ENCODE measurements around the gene CBLB.
A peak's percentile ranks its signal among the peaks of the same experiment; 100 is the strongest.
"Not testable (repeated sequence)": the region's sequence is repeated elsewhere in the genome, so short reads cannot be mapped to it uniquely, and the experiment has no call there.

The CBLB gene

DNA sequence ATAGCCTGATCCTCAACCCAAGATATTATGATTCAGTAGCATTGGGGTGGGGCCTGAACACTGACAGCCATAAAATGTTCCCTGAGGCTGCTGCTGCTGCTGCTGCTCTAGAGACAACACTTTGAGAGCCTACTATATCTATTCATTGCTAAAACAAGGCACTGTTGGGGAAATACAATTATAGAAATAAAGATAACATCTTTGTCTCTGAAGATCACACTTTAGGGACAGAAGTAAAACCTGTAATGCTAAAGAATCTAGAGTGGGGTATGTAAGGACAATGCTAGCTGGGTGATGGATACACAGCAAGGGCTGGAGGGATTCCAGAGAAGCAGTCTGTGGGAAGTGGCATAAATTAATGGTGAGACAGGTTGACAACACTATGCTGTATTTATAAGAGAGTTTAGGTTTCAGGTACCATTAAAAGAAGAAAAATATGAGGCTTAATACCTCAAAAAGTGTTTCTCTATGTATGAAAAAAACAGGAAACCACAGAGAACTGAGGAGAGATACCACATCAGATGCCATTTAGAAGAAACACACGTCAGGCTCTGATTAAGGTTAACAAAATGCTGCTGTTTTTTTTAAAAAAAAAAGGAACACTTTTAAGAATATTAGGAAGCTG lies 115.9 kb downstream of the CBLB start:
- peak; percentile 73 for DNase-seq (ENCODE audit: low spot score)

DNA sequence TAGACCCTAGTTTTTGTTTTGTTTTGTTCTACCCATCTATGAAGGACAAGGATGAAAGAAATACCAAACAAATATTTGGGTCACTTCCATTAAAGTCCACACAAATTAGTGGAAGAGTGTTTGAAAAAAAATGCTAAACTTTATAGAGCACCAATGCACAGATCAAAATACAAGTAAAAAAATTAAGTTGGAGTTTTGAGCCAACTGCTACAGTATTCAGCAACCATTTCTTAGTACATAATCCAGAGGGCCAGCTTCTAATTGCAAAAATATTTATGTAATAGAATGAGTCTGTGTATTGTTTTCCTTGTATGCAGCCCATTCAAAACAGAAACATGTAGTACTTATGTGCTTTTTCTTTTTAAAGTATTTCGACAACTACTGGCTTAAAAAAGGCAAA lies 121.1 kb downstream of the CBLB start:
- DNase-seq (ENCODE audit: low spot score), result no peak

DNA sequence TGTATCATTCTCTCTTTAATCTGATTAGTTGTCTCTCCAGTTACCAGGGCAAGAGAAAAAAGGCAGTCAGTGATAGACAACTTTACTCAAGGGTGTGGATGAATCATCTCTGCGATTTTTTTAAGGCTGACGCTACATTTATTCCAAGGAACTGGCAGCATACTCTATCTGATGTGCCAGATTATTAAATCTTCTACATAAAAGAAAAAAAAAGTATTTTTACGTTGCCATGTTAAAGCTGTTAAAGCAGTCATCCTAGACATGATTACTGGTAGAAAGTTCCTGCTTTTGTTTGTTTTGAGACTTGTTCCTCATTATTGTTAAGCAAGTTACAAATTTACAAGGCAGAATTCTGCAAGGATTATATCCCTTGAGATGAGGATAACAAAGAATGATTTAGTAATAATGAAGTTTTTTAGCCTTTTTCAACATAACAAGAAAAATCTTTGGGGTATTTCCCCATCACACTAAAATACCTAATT lies 121.7 kb downstream of the CBLB start:
- DNase-seq (ENCODE audit: low spot score), result peak; percentile 80

DNA sequence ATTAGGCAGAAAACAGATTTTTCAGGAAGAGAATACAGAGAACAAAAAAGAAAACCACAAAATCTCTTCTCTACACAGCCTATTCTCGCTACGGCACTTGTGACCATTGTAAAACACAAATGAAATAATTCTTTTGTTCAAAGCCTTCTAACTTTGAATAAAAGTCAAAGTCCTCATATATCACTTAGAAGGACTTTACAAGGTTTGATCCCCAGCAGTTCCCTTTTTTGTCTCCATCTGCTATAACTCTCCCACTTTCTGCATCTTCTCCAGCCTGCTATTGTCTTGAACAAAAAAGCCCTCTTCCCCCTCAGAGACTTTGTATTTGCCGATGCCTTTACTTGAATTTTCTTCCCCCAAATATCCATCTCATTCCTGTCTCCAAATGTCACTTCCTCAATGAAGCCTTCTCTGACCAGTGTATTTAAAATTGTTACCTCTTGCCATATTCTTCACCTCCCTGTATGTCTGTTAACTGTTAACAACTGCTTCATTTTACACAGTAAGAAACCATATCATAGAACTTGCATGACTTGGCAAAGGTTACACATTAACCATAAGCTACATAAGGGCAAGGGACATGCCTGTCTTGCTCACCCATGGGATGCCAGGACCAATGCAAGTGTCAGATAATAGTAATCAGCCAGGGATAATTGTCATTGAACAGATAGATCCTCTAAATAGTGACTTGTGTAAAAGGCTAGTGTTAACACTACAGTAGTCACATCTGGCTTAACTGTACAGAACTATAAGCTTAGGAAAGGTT lies 122.4 kb downstream of the CBLB start:
- peak; percentile 40 for DNase-seq (ENCODE audit: low spot score)

DNA sequence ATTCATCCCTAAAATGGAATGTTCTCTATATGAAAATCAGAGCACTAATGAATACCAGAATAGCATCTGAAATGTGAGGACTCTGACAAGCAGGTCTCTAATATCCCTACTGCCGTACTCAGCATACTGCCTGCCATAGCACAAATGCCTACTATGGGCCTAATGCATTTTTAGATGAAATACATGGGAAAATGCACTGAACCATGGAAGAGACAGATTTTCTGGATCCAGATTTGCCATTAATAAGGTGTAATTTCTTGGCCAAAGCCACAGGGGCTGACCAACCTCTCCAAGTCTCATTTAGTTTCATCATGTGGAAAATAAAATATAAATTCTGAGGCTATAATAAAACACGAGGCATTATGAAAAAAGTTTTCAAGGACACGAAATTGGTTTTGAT lies 123.8 kb downstream of the CBLB start:
- no peak for DNase-seq (ENCODE audit: low spot score)

DNA sequence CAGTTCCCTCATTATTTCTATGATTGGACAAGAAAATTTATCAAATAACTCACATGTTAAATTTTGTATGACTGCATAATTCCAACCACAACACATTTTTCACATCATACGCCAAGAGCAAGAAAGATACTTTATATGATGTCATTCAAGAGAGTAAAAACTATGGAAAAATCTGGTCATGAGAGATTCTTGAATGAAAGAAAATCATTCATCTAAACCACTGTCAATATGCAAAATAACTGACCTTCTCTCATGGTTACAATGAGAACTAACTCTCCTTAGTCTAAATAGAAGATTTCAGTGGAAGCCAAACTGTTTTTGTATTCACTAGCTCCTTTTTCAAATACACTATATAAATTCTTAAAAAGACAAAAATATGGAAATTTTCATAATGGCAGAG lies 124.6 kb downstream of the CBLB start:
- DNase-seq (ENCODE audit: low spot score), result no peak

DNA sequence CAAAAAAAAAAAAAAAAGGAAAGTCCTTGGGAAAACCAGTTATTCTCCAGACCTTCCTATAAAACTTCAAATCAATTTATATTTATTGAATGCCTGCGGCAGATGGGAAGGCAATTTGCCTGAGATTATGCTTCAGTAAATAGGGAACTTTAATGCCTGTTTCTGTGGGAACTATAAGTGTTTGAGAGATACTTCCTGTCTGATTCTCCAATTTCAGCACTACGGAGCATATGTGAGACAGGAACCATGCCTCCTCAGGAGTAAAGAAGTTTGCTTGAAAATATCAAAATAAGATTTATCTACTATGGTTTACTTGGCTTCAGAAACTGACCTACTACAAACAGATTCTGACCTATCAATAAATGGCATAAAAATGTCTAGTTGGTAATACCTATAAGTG lies 135.5 kb downstream of the CBLB start:
- DNase-seq (ENCODE audit: low spot score), result no peak

DNA sequence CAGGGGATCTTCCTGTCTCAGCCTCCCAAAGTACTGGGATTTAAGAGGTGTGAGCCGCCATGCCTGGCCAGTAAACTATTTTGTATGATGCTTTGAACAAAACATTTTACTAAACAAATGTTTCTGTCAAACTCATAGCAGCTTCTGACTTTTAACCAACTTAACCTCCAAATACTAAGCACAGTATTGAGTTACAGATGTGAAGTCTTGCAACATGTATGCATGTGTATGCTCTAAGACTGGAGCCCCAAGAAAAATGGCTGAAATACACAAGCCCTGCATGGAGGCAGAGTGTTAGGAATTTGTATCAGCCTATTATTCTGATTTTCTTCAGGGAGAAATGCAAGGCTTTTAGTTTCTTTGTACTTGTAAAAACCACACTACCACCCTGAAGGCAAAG lies 137.1 kb downstream of the CBLB start:
- no peak for DNase-seq (ENCODE audit: low spot score)

DNA sequence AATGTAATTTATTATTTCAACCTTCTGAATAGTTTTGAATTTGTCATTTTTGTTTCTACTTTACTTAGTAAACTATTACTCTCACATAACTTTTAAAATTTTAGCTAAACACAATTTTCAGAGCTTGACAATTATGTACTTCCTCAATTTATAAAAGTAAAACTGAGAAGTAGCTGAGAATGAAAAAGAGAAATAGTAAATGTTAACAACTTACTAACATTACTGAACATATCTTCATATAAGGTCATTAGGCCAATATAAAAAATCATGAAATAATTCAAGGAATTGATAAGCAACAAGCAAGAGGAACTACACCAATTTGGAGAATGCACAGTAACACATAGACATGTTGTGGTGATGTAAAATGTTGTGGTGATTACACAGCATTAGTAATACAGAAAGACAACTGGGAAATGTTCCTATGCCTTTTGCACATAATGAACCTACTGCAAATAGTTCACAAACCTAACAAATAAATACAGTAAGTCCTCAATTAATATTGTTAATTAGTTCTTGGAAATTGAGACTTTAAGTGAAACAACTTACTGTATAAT lies 137.9 kb downstream of the CBLB start:
- no peak for DNase-seq (ENCODE audit: low spot score)

DNA sequence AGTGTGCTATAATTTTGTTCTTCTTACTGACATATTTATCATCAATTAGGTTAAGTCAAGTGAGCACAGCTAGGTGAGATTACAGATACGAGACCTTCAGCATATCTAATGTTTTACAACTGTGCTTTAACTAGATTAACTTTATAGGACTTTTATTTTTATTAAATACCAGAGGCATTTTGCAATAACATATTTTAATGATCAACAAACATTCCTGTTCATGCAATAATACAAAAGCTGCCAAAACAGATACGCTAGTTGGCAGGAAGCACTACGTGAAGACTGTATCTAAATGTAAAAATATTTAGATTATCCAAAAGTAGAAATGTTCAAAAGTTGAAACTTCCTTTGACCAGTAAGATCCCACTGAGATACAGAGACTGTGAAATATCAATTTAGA lies 139.1 kb downstream of the CBLB start:
- DNase-seq (ENCODE audit: low spot score), result no peak

DNA sequence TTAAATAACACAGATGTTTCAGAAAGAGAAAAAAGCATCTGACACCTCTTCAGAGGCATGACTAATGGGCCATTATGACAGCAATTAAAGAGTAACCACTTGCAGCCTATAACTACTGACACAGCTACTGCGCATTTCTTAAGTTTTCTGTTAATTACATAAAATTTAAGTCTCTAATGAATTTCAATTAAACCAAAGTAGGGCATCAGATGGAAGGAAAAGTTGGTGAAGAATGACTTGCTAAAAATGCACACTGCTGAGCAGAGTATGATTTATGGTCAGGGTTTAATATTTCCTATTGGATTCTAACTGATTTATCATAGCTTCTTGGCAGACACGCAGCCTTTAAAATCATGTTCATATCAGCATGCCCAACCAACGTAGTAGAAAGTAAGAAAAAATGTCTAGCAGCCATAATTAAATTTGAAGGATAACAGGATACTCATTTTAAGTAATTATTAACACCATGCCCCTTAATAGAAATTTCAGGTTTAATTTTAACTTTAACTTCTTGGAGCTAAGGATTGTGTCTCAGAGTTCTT lies 140.0 kb downstream of the CBLB start:
- no peak for DNase-seq (ENCODE audit: low spot score)

DNA sequence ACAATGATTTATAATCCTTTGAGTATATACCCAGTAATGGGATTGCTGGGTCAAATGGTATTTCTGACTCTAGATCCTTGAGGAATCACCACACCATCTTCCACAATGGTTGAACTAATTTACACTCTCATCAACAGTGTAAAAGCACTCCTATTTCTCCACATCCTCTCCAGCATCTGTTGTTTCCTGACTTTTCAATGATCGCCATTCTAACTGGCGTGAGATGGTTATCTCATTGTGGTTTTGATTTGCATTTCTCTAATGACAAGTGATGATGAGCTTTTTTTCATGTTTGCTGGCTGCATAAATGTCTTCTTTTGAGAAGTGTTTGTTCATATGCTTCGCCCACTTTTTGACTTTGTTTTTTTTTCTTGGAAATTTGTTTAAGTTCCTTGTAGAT lies 141.8 kb downstream of the CBLB start:
- DNase-seq (ENCODE audit: low spot score), result not testable (repeated sequence)

DNA sequence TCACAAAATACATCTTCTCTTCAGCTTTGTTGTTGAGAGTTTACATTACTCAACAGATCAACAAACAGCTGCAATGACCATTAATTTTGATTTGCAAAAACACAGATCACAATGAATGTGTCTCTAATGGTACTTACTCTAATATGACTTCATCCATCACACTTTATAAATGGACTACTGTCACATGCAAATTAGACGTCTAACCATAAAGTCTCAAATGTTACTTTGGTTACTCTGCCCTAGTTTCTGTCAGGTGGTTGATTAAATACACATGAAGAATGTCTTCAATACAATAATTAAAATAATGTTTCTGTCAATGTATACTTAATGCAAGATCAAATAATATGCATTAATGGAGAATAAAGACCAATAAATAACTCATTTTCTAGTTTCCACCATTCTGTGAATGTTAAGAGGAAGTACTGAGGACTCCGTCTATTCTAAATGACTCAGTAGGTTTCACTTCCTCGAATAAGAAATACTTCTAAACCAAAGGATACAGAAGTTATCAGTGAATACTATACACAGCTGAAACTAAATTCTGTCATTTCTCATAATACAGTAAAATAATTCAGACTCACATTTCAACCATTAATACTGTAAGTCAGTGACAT lies 145.8 kb downstream of the CBLB start:
- peak; percentile 28 for DNase-seq (ENCODE audit: low spot score)

DNA sequence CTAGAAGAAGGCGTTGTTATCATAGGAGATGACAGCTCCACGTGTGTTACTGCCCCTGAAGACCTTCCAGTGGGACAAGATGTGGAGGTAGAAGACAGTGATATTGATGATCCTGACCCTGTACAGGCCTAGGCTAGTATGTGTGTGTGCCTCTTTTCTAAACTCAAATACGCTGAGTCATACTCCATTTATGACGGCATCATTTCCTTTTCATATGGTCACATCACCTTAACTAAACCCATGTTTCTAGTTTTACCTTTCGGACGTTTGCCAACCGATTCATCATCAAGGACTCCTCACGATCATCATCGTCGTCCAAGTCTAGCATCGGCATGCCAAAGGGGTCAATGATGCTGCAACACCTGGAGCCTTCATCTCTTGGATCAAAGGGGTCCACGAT lies 149.0 kb downstream of the CBLB start:
- no peak for DNase-seq (ENCODE audit: low spot score)

DNA sequence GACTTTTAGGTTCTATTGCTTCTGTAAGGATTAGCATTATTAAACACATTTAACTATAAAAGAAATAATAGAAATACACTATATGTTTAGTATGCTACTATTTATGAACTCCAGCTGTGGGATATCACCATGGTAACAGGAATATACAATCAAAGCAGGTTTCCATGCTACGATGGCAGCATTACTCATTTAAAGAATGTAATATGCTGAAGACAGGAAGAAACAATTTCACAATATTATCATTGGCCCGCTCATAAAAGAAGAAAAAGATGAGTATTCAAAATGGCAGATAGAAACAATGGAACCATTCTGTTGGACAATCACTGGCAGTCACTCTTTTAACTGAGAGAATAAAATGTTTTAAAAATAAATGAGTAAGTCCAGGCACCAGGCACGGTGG lies 153.4 kb downstream of the CBLB start:
- no peak for DNase-seq (ENCODE audit: low spot score)

DNA sequence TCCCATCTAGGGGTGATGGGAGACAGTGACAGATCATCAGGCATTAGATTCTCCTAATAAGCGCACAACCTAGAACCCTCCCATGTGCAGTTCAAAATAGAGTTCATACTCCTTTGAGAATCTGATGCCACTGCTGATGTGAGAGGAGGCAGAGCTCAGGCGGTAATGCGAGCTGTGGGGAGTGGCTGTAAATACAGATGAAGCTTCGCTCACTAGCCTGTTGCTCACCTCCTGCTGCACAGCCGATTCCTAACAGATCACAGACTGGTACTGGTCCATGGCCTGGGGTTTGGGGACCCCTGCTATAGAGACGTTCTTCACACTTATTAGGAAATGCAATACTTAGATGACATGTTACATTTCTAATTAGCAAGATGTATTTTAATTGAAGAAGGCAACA lies 154.4 kb downstream of the CBLB start:
- no peak for DNase-seq (ENCODE audit: low spot score)

DNA sequence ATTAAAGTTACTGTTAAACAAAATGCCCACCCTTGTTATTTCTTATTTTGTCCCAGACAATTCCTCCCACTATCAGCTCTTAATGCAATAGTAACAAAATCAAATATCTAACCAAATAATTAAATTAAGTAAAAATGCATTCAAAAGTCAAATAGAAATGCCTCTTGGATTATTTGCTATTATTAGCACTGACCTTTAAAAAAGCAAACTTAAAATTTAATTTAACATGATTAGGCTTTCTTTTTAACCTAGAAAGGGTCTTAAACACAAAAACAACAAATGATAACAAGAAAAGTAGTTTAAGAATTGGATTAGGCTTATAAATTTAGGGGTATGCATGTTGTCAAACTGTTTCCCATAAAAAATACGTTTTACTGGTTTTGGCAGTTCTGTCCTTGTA lies 159.8 kb downstream of the CBLB start:
- DNase-seq (ENCODE audit: low spot score), result no peak

DNA sequence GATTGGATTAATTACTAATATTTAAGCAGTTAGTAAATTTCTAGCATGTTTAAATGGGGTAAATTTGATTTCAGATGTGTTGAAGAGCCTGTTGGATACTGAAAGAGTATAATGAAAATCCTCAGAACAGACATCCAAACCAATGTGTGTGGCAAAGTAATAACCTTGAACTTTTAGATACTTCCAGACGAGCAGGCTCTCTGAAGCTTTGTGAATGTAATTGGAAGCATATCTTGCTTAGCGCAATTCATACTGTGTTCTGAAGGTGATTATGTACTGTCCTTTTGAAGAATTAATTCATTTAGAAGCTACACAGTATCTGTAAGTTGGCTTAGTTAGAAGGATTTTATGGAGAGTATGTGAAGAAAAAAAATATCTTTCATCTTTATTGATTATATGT lies 161.8 kb downstream of the CBLB start:
- DNase-seq (ENCODE audit: low spot score), result no peak

DNA sequence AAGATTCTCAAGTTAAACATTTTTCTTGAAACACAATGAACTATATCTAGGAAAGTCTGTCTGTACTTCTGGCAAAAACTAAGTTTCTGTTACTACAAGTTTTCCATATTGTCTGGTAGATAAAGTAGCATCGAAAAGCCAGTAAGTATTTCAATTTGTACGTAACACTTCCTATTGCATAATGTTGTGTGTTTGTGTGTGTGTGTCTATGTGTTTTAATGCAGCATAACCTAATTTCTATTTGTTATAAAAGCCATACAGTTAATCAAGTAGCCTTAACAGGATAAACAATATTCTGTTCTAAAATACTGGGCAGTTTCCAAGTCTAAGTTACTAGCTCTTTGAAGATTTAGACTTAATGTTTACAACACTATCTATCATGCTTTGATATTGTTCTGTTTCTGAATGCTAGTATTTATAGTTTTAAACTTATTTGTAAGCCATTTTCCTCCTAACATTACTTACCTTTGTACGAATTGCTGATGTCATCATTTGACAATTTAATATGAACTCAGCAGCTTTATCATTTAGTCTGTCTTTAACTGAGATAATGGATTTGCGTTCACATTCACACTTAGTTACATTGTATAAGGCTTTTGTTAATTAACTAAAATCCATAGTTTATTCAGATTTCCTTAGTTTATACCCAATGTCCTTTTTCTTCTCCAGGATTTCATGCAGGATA lies 163.9 kb downstream of the CBLB start:
- no peak for DNase-seq (ENCODE audit: low spot score)

DNA sequence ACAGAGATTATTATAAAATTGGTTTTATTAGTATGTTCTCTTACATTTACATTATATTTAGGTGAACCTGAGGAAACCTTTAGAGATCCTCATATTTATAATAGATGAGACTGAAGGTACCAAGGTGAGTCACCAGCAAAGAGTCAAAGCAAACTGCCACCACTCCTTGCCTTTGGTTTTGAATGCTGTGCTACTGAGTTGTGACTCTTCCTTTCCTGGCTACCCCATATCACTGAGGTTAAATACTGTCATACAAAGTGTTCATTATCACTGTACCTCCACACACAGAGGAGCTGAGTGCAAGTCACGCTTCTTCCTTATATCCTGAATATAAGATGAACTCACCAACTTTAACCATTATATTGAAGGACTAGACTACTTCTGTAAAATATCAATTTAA lies 168.2 kb downstream of the CBLB start:
- DNase-seq (ENCODE audit: low spot score), result peak; percentile 33

DNA sequence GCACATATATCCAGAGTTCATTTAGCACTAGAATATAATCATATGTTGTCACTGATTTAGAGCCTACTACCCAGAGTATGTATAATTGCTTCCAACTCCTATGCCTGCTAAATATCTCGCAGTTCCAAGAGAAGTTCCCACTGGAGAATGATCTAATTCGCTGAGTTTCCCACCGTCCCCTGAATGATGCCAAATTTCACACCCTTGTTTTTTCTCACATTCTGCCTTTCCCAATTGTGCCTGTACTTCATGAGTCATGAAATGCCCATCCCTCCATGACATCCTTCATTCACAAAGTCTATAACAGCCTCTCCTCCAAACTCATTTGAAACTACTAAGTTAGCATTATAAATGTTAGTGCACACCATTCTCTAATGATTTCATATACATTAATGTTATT lies 177.2 kb downstream of the CBLB start:
- no peak for DNase-seq (ENCODE audit: low spot score)

DNA sequence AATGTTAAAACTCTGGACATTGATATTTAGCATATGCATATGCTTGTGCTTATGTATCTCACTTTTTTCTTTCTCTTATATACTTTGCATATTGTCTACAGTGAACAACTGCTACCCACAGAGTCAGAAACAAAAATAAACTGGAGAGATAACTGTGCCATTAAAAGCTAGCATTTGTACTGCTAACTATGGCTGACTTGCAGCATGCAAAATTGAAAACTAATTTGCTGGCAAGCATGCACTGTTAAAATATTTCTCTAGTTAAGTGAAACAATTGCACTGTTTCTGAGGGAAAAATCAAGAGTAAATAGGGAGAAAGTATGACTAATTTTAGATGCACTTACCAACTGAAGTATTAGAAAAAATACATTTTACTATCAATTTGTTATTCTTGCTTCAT lies 177.8 kb downstream of the CBLB start:
- no peak for DNase-seq (ENCODE audit: low spot score)

All from CD4-positive, alpha-beta T cell treated with Interleukin-15 for 4 hours (primary cell).